Gastrocnemius medialis (tissue), 4 donors: ENCODE data around the gene GAB1. TPM values are rescaled to one million over a fixed set of nuclear protein-coding genes. Genes with fewer than 3 reads are reported as not detected.
A peak's percentile ranks its signal among the peaks of the same experiment; 100 is the strongest.

Experiments used
- ATAC-seq, 2 donors: fragments of 150-250 bp; one replicate each; pipeline ENCODE4 v1.9.1; 2016
- DNase-seq, 2 donors: peaks; one replicate each; pipeline ENCODE4 v3.0.0-alpha.2; 2019
- H3K27ac ChIP-seq, 4 donors: fragments of 200-600 bp; sonication (generic); 1 replicate in 1 of 4; 2 replicates in 3 of 4; pipeline ENCODE4 v1.5.1; 2016 to 2018; ENCODE audit warnings: mild to moderate bottlenecking in 2 of 4, moderate library complexity in 1 of 4
- H3K27me3 ChIP-seq, 3 donors: fragments of 200-600 bp; sonication (generic) in 2 of 3; 1 replicate in 1 of 3; 2 replicates in 2 of 3; pipeline versions ENCODE4 v1.5.1 to v1.6.0; 2016 to 2019; ENCODE audit warnings: mild to moderate bottlenecking in 1 of 3, moderate library complexity in 1 of 3
- H3K36me3 ChIP-seq, 2 donors: fragments of 200-600 bp; sonication (generic) in 1 of 2; one replicate each; pipeline ENCODE4 v1.5.1; 2017 to 2018
- H3K4me1 ChIP-seq, 2 donors: fragments of 200-600 bp; sonication (generic) in 1 of 2; one replicate each; pipeline ENCODE4 v1.5.1; 2016 to 2017; ENCODE audit warnings: mild to moderate bottlenecking in 2 of 2
- H3K4me3 ChIP-seq, 4 donors: fragments of 200-600 bp; sonication (generic) in 3 of 4; 1 replicate in 1 of 4; 2 replicates in 3 of 4; pipeline ENCODE4 v1.5.1; 2016 to 2019; ENCODE audit warnings: mild to moderate bottlenecking in 2 of 4
- H3K9me3 ChIP-seq, 3 donors: fragments of 200-600 bp; sonication (generic) in 2 of 3; 1 replicate in 1 of 3; 2 replicates in 2 of 3; pipeline ENCODE4 v1.5.1; 2016 to 2019
- POLR2A ChIP-seq, 2 donors: fragments of 450-650 bp; IDR thresholded peaks; one replicate each; pipeline ENCODE4 v1.6.1; 2017; ENCODE audit warnings: antibody characterized with exemption in 2 of 2, mild to moderate bottlenecking in 2 of 2, moderate library complexity in 2 of 2
- in situ Hi-C, 4 donors: fragments of 200-750 bp; cut with MboI; loops; one replicate each; pipeline versions ENCODE4 v1.15.0 to v1.8.0; 2017; ENCODE audit warnings: low sequenced_read_pairs in 4 of 4
- intact Hi-C: fragments of 100-400 bp; cut with DNase I; formaldehyde crosslinking; loops from one replicate; pipeline ENCODE4 v1.15.1; 2023; ENCODE audit warnings: low total_unique reads
- total RNA-seq, 4 donors: library from RNA; depleted of rRNA; stranded (reverse); fragments of >200 nt; gene quantifications; one replicate each; pipeline versions ENCODE4 v1.1.0 to v1.2.3, GENCODE V29; 2016
- TF ChIP-seq, protein P1 (sequence below), 5 experiments: fragments of 450-650 bp in 3 of 5; fragments of 200-600 bp in 2 of 5; sonication (generic) in 2 of 5; IDR thresholded peaks in 4 of 5; conservative IDR thresholded peaks in 1 of 5; 1 replicate in 4 of 5; 2 replicates in 1 of 5; pipeline ENCODE4 v1.5.1; 2016 to 2019; ENCODE audit warnings: antibody characterized with exemption in 5 of 5, mild to moderate bottlenecking in 3 of 5, moderate library complexity in 3 of 5

The GAB1 gene
- total RNA-seq, 4 donors from 2014 or later = 11.4 to 27.9 (median 26.6) TPM

DNA sequence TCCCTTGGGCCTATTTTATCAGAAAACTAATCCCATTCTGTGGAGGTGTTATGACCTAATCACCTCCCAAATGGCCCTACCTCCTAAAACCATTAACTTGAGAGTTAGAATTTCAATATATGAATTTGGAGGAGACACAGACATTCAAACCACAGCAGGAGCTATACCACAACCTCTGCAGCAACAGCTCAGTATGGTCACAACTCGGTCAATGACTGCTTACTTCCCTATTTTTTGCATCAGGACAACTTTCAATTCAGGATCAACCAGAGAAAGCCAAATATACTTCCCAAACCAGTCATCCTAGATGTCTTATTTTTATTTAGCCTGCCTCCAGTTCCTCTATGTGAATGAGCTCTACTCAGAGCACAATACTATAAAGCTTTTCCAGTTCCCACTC lies 165.6 kb downstream of the GAB1 start:
- no peak for ATAC-seq
- H3K4me3 ChIP-seq = no peak overlapping the region
- TF ChIP-seq, protein P1, sequence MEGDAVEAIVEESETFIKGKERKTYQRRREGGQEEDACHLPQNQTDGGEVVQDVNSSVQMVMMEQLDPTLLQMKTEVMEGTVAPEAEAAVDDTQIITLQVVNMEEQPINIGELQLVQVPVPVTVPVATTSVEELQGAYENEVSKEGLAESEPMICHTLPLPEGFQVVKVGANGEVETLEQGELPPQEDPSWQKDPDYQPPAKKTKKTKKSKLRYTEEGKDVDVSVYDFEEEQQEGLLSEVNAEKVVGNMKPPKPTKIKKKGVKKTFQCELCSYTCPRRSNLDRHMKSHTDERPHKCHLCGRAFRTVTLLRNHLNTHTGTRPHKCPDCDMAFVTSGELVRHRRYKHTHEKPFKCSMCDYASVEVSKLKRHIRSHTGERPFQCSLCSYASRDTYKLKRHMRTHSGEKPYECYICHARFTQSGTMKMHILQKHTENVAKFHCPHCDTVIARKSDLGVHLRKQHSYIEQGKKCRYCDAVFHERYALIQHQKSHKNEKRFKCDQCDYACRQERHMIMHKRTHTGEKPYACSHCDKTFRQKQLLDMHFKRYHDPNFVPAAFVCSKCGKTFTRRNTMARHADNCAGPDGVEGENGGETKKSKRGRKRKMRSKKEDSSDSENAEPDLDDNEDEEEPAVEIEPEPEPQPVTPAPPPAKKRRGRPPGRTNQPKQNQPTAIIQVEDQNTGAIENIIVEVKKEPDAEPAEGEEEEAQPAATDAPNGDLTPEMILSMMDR (IDR thresholded peaks at IDR 0.05 in 4 of 5, conservative IDR thresholded peaks at IDR 0.05 in 1 of 5) = no peak
- TF ChIP-seq POLR2A (IDR thresholded peaks at IDR 0.05) = no peak

DNA sequence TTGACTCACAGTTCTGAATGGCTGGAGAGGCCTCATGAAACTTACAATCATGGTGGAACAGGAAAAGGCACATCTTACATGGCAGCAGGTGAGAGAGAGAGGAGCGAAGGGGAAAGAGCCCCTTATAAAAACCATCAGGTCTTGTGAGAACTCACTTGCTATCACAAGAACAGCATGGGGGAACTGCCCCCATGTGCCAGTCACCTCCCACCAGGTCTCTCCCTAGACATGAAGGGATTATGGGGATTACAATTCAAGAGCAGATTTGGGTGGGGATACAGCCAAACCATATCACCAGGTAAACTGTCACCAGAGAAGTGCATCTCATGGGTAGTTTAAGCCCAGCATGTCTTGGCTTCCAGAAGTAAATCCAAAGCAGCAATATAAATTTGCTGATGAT lies 169.4 kb downstream of the GAB1 start:
- intact Hi-C loops (no loop called here), in situ Hi-C loops (no loop called here)
- H3K4me3 ChIP-seq = no peak overlapping the region
- ATAC-seq (no peak), DNase-seq (no peak)
- no peaks in the 10 kb centered on the region for H3K36me3 ChIP-seq
- no peak for TF ChIP-seq POLR2A (IDR thresholded peaks at IDR 0.05)
- H3K27me3 ChIP-seq = no peaks in the 10 kb centered on the region
- H3K27ac ChIP-seq = no peak overlapping the region
- no peaks in the 10 kb centered on the region for H3K9me3 ChIP-seq
- no peaks in the 10 kb centered on the region for H3K4me1 ChIP-seq

More for the DNA sequence above, 165.6 kb downstream of the GAB1 start:
- Histone ChIP-seq H3K27ac (no peak overlapping the region), H3K36me3 (no peaks in the 10 kb centered on the region), H3K9me3 (no peaks in the 10 kb centered on the region), H3K27me3 (no peaks in the 10 kb centered on the region), H3K4me1 (no peaks in the 10 kb centered on the region)
- in situ Hi-C loops = no loop called here
- intact Hi-C loops = no loop called here
- DNase-seq = no peak

DNA sequence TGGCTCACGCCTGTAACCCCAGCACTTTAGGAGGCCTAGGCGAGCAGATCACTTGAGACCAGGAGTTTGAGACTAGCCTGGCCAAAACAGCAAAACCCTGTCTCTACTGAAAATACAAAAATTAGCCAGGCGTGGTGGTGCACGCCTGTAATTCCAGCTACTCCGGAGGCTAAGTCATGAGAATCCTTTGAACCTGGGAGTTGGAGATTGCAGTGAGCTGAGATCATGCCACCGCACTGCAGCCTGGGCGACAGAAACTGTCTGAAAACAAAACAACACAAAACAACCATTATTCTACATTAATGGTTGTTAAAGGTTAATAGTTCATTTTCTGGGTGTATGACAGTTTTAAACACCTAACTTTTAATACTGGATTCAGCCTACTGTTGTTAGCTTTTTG lies 175.2 kb downstream of the GAB1 start:
- DNase-seq (no peak), ATAC-seq (no peak)
- Histone ChIP-seq H3K4me3 (no peak overlapping the region), H3K9me3 (no peaks in the 10 kb centered on the region), H3K36me3 (no peaks in the 10 kb centered on the region), H3K27ac (no peak overlapping the region), H3K27me3 (no peaks in the 10 kb centered on the region), H3K4me1 (peaks cover 24 to 29% of the 10 kb centered on the region in 2 donors)
- in situ Hi-C loops (loop anchor here in 1 of 4 donors (10.0 kb wide), 1 partner anchor 137 kb away; no protein-coding TSS in a partner anchor), intact Hi-C loops (loop anchor here (5.0 to 10.0 kb wide), 2 partner anchors 110 to 1583 kb away; partner anchors contain the start of genes ABCE1 and ANAPC10)
- no peak for TF ChIP-seq POLR2A (IDR thresholded peaks at IDR 0.05)
- TF ChIP-seq, protein P1 (IDR thresholded peaks at IDR 0.05 in 4 of 5, conservative IDR thresholded peaks at IDR 0.05 in 1 of 5) = no peak

DNA sequence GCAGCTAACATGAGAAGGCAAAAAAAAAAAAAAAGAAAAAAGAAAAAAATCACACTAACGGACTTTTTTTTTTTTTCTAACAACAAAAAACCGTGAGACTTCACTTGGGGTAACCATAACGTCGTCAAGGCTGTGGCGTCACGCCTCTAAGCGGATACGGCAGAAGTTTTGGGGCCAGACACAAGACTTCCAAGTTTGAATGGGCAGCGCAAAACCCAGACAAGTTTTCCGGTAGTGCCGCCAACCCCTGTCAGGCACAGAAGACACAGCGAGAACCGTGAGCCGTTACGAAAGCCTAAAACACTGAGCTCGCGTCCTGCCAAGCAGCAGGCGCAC lies 176.3 kb downstream of the GAB1 start:
- DNase-seq = no peak
- Histone ChIP-seq H3K36me3 (peaks cover 0 to 7% of the 10 kb centered on the region in 2 donors), H3K4me1 (peaks cover 33 to 38% of the 10 kb centered on the region in 2 donors), H3K27me3 (no peaks in the 10 kb centered on the region), H3K27ac (peak overlapping the region; percentile 91 to 96 (median 94)), H3K4me3 (peak overlapping the region; percentile 77 to 92 (median 86)), H3K9me3 (no peaks in the 10 kb centered on the region)
- in situ Hi-C loops (loop anchor here in 1 of 4 donors (10.0 kb wide), 1 partner anchor 138 kb away; no protein-coding TSS in a partner anchor), intact Hi-C loops (loop anchor here (1.0 to 10.0 kb wide), 4 partner anchors 111 to 1582 kb away; partner anchors contain the start of genes ABCE1, ANAPC10, GAB1 and USP38)
- no peak for ATAC-seq
- TF ChIP-seq, protein P1 (IDR thresholded peaks at IDR 0.05 in 4 of 5, conservative IDR thresholded peaks at IDR 0.05 in 1 of 5) = no peak
- no peak for TF ChIP-seq POLR2A (IDR thresholded peaks at IDR 0.05)

DNA sequence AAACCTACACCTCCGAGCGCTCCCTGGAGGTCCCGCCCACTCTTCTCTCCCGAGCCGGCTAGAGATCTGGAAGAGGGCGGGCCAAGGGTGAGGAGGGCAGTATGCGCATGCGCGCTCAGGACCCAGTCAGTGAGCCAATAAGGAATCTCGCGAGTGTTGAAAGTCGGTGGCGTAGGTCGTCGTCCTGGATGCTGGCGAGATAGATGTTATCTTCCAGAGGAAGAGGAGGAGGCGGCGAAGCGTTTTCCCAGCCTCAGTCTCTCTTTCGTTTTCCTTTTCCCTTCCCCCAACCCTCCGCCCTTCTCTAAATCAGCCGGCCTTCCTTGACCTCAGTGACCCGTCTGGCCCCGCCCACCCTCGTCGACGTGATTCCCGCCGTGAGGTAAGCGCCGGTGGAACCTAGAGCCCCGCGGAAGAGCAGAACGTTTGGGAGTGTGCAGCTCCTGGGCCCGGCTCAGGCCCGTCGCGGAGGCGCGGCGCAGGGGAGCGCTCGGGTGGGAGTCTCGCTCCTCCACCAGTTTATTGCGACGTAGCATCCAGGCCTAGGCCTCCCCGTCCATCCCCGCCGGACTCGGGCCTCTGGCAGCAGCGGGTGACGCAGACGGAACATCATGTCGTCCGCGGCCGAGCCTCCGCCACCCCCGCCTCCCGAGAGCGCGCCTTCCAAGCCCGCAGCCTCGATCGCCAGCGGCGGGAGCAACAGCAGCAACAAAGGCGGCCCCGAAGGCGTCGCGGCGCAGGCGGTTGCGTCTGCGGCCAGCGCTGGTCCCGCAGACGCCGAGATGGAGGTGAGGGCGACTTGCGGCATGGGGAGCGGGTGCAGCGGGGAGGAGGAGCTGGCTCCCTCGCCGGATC lies 176.9 kb downstream of the GAB1 start, which contains the start of gene SMARCA5:
TSS of gene SMARCA5 (plus strand) at position 389 of the 855 bp plus-strand sequence. CDS start at position 612, 223 bp downstream.
- Histone ChIP-seq H3K27ac (peak within 1 kb of the TSS; percentile 91 to 96 (median 94)), H3K4me3 (peak within 1 kb of the TSS; percentile 77 to 92 (median 86)), H3K4me1 (peaks cover 38 to 44% of the 10 kb centered on the region in 2 donors), H3K9me3 (no peaks in the 10 kb centered on the region), H3K27me3 (no peaks in the 10 kb centered on the region), H3K36me3 (peaks cover 0 to 8% of the 10 kb centered on the region in 2 donors)
- intact Hi-C loops (loop anchor here (1.0 to 10.0 kb wide), 4 partner anchors 111 to 1581 kb away; partner anchors contain the start of genes ABCE1, ANAPC10, GAB1 and USP38), in situ Hi-C loops (loop anchor here in 1 of 4 donors (10.0 kb wide), 1 partner anchor 139 kb away; no protein-coding TSS in a partner anchor)
- peak; percentile 95 to 97 for DNase-seq
- ATAC-seq = peak; percentile 92 to 95
- TF ChIP-seq, protein P1 (IDR thresholded peaks at IDR 0.05 in 4 of 5, conservative IDR thresholded peaks at IDR 0.05 in 1 of 5) = no peak
- peak; percentile 89 to 95 for TF ChIP-seq POLR2A (IDR thresholded peaks at IDR 0.05)
